Fibroblast of upper back skin (primary cell): Measurements from ENCODE around the gene TMEM63C.

Source experiments
- DNase-seq: peaks from one replicate; pipeline ENCODE4 v3.0.0-alpha.2; 2013

The TMEM63C gene

GRCh38 chr14:77225892-77226557, 44.4 kb downstream of the TMEM63C start:
- no peak for DNase-seq

- DNase-seq, result no peak
Observed at GRCh38 chr14:77228056-77228455, 46.5 kb downstream of the TMEM63C start.

- no peak for DNase-seq
Observed at GRCh38 chr14:77230914-77231313, 49.3 kb downstream of the TMEM63C start.

DNA sequence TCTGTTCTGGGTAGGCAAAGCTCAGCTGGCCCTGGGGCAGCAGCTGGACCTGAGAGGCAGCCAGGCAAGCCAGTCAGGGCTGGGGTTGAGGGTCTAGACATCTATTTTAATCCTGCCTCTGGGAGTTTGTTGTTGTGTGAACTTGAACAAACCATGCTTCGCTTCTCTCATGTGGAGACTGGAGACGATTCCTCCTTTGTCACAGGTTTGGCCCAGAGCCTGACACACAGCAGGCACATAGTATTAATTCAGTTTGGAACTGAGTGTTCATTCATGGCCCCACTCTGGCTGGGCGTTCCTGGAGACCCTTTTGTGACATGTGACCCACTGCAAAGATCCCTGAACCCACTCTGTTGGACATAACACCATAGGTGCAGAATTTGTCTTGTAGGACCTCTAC, 50.1 kb downstream of the TMEM63C start:
- DNase-seq, result no peak

DNA sequence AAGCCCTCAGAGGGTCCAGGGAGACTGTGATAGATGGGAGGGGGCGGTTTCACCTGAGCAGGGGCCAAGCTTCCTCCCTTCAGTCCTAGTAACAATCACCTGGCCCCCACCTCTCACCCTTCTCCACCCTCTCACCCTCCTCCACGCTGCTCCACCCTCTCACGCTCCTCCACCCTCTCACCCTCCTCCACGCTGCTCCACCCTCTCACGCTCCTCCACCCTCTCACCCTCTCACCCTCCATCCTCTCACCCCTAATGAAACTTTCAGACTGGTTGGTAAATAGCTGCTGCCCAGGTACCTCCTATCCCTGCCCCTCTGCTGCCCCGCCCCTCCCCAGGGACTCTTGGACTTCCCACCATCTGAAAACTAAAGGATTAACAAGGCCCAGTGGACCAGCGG, 55.2 kb downstream of the TMEM63C start:
- DNase-seq, result no peak

DNA sequence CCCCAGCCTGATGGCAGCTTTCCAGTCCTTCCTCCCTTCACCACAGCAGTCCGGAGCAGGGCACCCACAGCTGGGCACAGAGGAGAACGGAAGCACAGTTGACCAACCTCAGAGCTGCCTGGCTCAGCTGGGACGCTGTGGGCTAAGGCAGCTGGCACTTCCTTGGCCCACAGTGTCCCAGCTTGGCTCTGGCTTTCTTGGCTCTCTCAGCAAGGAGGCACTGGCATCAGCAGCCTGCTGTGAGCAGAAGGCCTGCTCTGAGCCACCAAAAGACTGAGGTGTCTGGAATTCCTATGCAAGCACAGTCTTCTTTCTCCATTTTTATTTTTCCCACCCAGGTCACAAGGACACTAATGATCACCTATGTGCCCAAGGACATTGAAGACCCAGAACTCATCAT, 56.8 kb downstream of the TMEM63C start:
- no peak for DNase-seq

DNA sequence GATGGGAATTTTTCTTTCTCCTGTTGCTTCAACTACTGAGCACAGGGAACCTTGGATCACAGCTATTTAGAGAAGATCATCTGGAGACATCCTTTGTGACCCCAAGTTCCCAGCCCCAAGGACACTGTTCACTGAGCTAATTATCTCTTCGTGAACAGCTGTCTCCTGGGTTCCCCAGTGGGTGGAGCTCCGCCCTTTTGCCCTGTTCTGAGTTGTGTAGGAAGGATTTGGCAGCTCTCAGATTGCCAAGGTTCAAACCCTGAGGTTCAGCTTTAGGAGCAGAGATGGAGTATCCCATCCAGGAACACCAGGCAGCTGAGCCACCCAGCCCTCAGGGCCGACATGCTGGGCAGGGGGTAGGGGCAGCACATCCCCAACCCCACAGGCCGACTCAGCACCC, 57.4 kb downstream of the TMEM63C start:
- DNase-seq, result no peak

- no peak for DNase-seq
Observed at GRCh38 chr14:77239412-77239811, 57.8 kb downstream of the TMEM63C start.

- DNase-seq, result no peak
Observed at GRCh38 chr14:77240336-77240915, 58.8 kb downstream of the TMEM63C start.

DNA sequence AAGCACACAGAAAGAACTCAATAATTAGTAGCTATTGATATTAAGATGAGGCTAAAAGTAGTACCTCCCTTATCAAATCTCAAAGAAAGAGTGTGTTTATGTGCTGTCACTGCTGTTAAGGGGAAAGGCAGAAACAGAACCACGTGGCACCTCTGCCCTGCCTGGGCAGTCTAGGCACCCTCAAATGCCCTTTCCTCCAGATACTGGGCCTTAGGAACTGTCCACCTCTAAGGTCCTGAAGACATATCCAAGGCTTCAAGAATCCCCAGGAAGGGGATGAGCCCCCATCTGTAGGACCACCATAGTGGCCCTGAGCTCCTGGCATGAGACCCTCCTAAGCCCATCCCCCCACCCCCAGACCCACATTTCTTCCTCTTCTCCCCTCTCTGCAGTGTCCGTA, 60.4 kb downstream of the TMEM63C start:
- DNase-seq, result no peak

DNA sequence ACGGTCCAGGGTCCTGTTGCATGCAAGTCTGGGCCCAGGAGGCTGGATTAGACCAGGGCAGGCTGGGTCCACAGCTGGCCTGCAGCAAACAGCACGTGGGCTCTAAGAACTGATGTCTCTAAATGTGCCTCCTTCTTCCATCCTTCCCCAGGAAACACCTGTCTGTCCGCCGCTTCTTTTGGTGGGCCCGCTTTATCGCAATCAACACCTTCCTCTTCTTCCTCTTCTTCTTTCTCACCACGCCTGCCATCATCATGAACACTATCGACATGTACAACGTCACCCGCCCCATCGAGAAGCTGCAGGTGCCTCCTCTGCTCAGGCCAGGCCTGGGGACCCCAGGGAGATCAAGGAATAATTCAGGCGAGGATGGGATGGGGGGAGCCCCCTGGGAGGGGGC, 61.2 kb downstream of the TMEM63C start:
- DNase-seq, result no peak

- DNase-seq, result no peak
Observed at GRCh38 chr14:77243853-77244252, 62.3 kb downstream of the TMEM63C start.

DNA sequence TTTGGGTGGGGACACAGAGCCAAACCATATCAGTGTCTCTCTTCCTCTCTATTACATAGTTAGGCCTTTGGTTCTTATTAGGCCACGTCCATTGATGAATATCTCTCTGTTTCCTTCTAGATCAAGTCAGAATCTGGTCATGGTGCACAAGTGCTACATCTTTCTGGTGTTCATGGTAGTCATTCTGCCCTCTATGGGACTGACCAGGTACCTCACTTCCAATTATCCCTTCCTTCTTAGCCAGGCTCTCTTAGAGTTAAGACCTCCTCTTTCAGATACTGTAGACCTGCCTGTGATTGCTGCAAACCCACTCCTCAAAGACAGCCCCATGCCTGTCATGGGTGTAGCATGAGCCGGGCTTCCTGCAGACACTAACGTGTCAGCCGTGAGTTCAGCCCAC, 64.2 kb downstream of the TMEM63C start:
- DNase-seq, result no peak

DNA sequence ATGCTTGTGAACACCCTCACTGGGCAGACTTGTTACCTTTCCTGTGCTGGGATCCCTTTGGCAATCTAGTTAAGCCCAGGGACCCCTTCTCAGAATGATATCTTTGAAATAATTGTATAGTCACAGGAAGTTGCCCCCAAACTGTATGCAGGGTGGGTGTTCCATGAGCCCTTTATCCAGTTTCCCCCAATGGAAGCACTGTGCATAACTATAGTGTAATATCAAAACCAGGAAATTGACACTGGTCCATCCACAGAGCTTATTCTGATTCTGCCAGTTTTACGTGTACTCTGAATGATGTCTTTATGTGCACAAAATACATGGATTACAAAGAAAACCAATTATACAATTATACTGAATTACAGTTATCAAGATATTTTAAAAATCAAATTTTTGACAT, 65.2 kb downstream of the TMEM63C start:
- no peak for DNase-seq

GRCh38 chr14:77248666-77249065, 67.1 kb downstream of the TMEM63C start:
- no peak for DNase-seq

DNA sequence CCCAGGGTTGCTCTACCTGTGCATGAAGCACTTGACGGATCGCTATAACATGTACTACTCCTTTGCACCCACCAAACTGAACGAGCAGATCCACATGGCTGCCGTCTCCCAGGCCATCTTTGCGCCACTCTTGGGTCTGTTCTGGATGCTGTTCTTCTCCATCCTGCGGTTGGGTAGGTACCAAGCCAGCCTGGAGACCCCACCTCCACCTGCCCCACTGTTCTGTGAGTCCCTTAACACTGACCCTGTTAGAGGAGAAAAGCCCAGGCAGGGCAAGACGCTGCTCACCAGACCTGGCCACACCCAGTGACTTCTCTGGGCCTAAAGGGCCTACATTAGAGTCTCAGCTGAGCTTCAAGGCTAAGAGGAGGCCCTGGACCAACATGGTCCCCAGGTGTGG, 67.7 kb downstream of the TMEM63C start:
- DNase-seq, result no peak

DNA sequence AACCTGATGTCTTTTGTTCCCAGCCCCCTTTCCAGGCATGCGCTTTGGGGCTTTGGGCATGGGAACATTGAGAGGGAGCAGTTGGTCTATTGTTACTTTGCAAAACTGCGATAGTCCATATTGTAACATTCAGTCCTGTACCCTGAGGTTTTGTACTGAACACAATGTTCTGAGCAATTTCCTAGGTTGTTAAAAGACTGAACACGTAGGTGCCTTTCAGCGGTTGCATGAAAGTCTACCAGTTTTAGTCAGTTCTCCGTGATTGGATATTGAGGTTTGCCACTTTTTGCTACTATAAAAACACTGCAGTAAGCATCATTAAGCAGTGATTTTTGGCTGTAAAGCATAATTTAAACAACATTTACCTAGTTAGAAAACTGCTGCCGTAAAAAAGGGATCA, 69.3 kb downstream of the TMEM63C start:
- DNase-seq, result no peak

- DNase-seq, result no peak
Observed at GRCh38 chr14:77251870-77252269, 70.3 kb downstream of the TMEM63C start.

DNA sequence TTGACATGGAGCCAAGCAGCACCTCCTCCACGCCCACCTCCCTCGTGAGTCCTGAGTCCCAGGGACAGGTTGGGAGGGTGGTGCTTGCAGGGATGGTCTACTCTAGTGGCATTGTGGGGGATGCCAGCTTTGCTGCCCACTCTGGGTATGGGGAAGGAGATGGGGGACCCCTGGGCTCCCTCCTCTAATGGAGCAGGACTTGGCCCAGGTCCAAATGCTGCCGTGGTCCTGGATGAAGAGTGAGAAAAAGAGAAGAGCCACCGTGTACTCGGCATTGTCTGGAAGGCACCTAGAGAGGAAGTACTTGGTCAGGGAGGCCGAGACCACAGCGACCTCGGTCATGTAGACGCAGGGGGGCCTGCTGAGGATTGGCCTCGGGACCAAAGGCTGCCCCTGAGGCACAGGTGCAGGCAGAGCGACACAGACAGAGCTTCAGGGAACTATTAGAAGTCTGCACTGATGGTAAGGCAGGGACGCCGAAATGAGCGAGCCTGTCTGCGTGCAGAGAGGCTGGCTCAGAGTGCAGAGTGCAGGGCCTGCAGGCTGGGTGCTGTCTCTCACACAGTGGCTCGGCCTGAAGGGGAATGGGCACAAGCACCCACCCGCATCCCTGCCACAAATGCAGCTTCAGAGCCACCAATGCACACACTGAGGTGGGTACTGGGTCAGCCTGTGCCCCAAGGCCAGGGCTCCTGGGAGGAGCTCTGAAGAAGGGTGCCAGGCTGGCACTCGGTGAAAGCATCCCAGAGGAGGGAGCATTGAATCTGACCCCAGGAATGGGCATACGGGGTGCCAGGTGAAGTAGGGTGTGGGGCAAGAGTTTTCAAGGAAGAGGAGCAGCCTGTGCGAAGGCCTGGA, 72.0 kb downstream of the TMEM63C start:
- no peak for DNase-seq

GRCh38 chr14:77256694-77257093, 75.1 kb downstream of the TMEM63C start:
- no peak for DNase-seq

DNA sequence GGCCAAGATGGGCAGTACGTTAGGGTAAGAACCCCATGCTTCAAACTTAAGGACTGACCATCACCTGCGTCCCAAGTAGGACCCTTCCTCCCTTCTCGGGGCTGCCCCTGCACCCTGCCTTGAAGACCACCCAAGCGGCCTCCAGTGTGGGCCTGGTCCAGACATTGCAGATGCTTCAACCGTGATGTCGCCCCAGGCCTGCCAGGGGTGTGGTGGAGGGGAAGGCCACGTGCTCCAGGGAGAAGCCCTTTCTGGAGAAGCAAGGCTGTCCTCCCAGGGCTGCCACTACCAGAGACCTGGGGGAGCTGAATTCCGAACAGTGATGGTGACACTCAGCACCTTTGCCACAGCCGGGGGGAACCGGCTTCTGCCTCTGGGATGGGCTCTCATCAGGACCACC, 76.1 kb downstream of the TMEM63C start:
- DNase-seq, result no peak

- no peak for DNase-seq
Observed at GRCh38 chr14:77258566-77258965, 77.0 kb downstream of the TMEM63C start.

- no peak for DNase-seq
Observed at GRCh38 chr14:77259025-77259715, 77.6 kb downstream of the TMEM63C start.

GRCh38 chr14:77260199-77260598, 78.6 kb downstream of the TMEM63C start:
- DNase-seq, result no peak
